Measurements from ENCODE around the gene TTC23. TPM values are rescaled to one million over a fixed set of nuclear protein-coding genes. Genes with fewer than 3 reads are reported as not detected.
"Not testable (repeated sequence)": the region's sequence is repeated elsewhere in the genome, so short reads cannot be mapped to it uniquely, and the experiment has no call there.

The TTC23 gene
- total RNA-seq, 1 experiment from 2014 or later: 13.4 TPM

DNA sequence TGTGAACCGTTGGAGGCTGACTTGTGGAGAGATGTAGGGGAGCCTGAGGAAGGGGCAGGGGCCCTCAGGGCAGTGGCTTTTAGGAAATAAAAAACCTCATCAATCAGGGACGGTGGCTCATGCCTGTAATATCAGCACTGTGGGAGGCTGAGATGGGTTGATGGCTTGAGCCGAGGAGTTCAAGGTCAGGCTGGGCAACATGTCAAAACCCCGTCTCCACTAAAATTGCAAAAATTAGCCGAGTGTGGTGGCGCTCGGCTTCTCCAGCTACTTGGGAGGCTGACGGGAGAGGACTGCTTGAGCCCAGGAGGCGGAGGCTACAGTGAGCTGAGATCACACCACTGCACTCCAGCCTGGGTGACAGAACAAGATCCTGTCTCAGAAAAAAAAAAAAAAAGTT, 7.6 kb downstream of the TTC23 start:
- Histone ChIP-seq H3K27me3 (replicated peaks; ENCODE audit: insufficient read depth, low read depth, low read length, poor library complexity) (no peaks in the 10 kb centered on the region), H3K4me1 (ENCODE audit: insufficient read depth, low read length, poor library complexity, severe bottlenecking) (no peaks in the 10 kb centered on the region), H3K36me3 (ENCODE audit: insufficient read depth, low read length, poor library complexity, severe bottlenecking) (peaks cover 4% of the 10 kb centered on the region), H3K4me3 (ENCODE audit: low read depth, low read length, poor library complexity, severe bottlenecking) (no peak overlapping the region), H3K27ac (ENCODE audit: low read depth, low read length, poor library complexity, severe bottlenecking) (no peak overlapping the region), H3K9me3 (ENCODE audit: low read depth, low read length, poor library complexity, severe bottlenecking) (no peaks in the 10 kb centered on the region)
- no peak for DNase-seq (ENCODE audit: low spot score)
- intact Hi-C loops (cut with micrococcal nuclease; ENCODE audit: unreplicated experiment): no loop called here
- ChIA-PET CTCF (no interaction called here), POLR2A (ENCODE audit: low non-redundant PET) (no interaction called here)
- no TSS peak for BruUV-seq (replicated peaks)
- TF ChIP-seq, protein P1, sequence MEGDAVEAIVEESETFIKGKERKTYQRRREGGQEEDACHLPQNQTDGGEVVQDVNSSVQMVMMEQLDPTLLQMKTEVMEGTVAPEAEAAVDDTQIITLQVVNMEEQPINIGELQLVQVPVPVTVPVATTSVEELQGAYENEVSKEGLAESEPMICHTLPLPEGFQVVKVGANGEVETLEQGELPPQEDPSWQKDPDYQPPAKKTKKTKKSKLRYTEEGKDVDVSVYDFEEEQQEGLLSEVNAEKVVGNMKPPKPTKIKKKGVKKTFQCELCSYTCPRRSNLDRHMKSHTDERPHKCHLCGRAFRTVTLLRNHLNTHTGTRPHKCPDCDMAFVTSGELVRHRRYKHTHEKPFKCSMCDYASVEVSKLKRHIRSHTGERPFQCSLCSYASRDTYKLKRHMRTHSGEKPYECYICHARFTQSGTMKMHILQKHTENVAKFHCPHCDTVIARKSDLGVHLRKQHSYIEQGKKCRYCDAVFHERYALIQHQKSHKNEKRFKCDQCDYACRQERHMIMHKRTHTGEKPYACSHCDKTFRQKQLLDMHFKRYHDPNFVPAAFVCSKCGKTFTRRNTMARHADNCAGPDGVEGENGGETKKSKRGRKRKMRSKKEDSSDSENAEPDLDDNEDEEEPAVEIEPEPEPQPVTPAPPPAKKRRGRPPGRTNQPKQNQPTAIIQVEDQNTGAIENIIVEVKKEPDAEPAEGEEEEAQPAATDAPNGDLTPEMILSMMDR (conservative IDR thresholded peaks at IDR 0.05; ENCODE audit: low read depth, low read length): no peak
- TF ChIP-seq EZH2 (IDR thresholded peaks at IDR 0.05; ENCODE audit: borderline replicate concordance, low read depth, low read length, poor library complexity, severe bottlenecking): no peak

DNA sequence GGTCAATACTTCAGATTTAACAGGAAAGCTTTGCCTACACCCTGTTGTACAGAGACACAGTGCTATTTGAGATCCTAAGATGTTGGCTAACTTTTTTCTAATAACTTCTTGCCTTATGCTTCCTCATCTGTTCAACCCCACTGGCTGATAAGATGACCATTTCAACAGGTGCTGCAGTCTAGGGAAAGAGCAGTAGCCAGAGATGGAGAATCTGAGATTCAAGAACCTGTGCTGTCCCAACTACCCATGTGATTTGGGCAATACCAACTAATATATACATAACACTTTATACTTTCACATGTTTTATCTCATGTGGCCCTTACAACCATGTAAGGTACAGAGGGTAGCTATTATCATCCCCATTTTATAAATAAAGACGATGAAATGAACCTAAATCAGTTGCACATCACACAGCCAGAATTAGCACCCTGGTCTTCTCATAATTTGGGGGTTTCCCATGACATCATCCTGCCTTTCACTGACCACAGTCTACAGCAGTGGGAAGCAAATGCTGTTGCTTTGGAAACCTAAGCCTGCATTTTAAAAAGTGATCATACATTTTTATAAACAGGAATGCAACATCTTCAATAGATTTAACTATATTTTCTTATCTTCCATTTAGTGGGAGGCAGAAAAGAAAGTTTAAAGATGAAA, 9.7 kb downstream of the TTC23 start:
- no peak for DNase-seq (ENCODE audit: low spot score)
- H3K9me3 ChIP-seq (ENCODE audit: low read depth, low read length, poor library complexity, severe bottlenecking): no peaks in the 10 kb centered on the region
- intact Hi-C loops (cut with micrococcal nuclease; ENCODE audit: unreplicated experiment): no loop called here
- H3K4me1 ChIP-seq (ENCODE audit: insufficient read depth, low read length, poor library complexity, severe bottlenecking): no peaks in the 10 kb centered on the region
- CTCF ChIA-PET: no interaction called here
- no peak overlapping the region for H3K27ac ChIP-seq (ENCODE audit: low read depth, low read length, poor library complexity, severe bottlenecking)
- peaks cover 4% of the 10 kb centered on the region for H3K36me3 ChIP-seq (ENCODE audit: insufficient read depth, low read length, poor library complexity, severe bottlenecking)
- TF ChIP-seq, protein P1 (conservative IDR thresholded peaks at IDR 0.05; ENCODE audit: low read depth, low read length): no peak
- no peak for TF ChIP-seq EZH2 (IDR thresholded peaks at IDR 0.05; ENCODE audit: borderline replicate concordance, low read depth, low read length, poor library complexity, severe bottlenecking)
- no peak overlapping the region for H3K4me3 ChIP-seq (ENCODE audit: low read depth, low read length, poor library complexity, severe bottlenecking)
- BruUV-seq (replicated peaks): no TSS peak
- no peaks in the 10 kb centered on the region for H3K27me3 ChIP-seq (replicated peaks; ENCODE audit: insufficient read depth, low read depth, low read length, poor library complexity)
- POLR2A ChIA-PET (ENCODE audit: low non-redundant PET): no interaction called here

DNA sequence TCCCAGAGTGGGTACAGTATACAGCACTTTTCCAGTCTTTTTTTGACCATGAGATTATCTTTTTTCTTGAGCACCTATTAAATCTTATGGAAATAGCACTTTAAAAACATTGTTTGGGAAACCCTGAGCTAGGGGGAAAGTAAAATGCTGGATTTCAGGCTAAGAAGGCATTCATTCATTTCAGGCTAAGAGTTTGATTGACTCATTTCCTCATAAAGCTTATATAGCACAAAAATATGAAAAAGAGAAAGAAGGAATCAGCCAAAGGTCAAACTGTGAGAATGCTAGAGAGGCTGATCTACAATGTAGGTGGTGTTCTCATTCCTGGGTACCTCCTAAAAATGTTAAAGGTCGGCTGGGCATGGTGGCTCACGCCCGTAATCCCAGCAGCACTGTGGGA, 10.5 kb downstream of the TTC23 start:
- DNase-seq (ENCODE audit: low spot score): no peak
- ChIA-PET CTCF (no interaction called here), POLR2A (ENCODE audit: low non-redundant PET) (no interaction called here)
- no TSS peak for BruUV-seq (replicated peaks)
- Histone ChIP-seq H3K36me3 (ENCODE audit: insufficient read depth, low read length, poor library complexity, severe bottlenecking) (no peaks in the 10 kb centered on the region), H3K27ac (ENCODE audit: low read depth, low read length, poor library complexity, severe bottlenecking) (no peak overlapping the region), H3K4me1 (ENCODE audit: insufficient read depth, low read length, poor library complexity, severe bottlenecking) (no peaks in the 10 kb centered on the region), H3K9me3 (ENCODE audit: low read depth, low read length, poor library complexity, severe bottlenecking) (no peaks in the 10 kb centered on the region), H3K27me3 (replicated peaks; ENCODE audit: insufficient read depth, low read depth, low read length, poor library complexity) (no peaks in the 10 kb centered on the region), H3K4me3 (ENCODE audit: low read depth, low read length, poor library complexity, severe bottlenecking) (no peak overlapping the region)
- intact Hi-C loops (cut with micrococcal nuclease; ENCODE audit: unreplicated experiment): no loop called here
- TF ChIP-seq EZH2 (IDR thresholded peaks at IDR 0.05; ENCODE audit: borderline replicate concordance, low read depth, low read length, poor library complexity, severe bottlenecking): no peak
- TF ChIP-seq, protein P1 (conservative IDR thresholded peaks at IDR 0.05; ENCODE audit: low read depth, low read length): no peak

DNA sequence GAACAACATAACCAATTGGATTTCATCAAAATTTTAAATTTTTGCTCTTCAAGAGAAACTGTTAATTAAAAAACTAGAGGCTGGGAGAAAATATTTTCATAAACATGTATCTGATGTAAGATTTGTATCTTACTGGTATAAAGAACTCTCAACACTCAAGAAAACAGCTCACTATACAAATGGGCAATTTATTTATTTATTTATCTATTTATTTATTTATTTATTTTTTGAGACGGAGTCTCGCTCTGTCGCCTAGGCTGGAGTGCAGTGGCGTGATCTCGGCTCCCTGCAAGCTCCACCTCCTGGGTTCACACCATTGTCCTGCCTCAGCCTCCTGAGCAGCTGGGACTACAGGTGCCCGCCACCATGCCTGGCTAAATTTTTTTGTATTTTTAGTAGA, 15.2 kb downstream of the TTC23 start:
- H3K27ac ChIP-seq (ENCODE audit: low read depth, low read length, poor library complexity, severe bottlenecking); intact Hi-C loops (cut with micrococcal nuclease; ENCODE audit: unreplicated experiment); CTCF ChIA-PET; H3K36me3 ChIP-seq (ENCODE audit: insufficient read depth, low read length, poor library complexity, severe bottlenecking); H3K4me1 ChIP-seq (ENCODE audit: insufficient read depth, low read length, poor library complexity, severe bottlenecking); DNase-seq (ENCODE audit: low spot score); H3K4me3 ChIP-seq (ENCODE audit: low read depth, low read length, poor library complexity, severe bottlenecking); POLR2A ChIA-PET (ENCODE audit: low non-redundant PET); BruUV-seq (replicated peaks); H3K27me3 ChIP-seq (replicated peaks; ENCODE audit: insufficient read depth, low read depth, low read length, poor library complexity); H3K9me3 ChIP-seq (ENCODE audit: low read depth, low read length, poor library complexity, severe bottlenecking): not testable (repeated sequence)
